Measurements from ENCODE around the gene TNPO3.

DNA sequence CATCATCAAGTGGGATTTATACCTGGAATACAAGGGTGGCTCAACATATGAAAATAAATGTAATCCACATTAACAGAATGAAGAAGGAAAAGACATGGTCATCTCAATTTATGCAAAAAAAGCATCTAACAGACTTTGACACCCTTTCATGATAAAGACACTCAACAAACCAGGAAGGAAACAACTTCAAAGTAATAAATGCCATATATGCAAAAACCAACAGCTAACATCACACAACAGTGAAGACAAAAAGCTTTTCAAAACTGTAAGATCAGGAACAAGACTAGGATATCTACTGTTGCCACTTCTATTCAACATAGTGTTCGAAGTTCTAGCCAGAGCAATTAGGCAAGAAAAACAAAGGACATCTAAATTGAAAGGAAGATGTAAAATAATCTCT lies 22.9 kb downstream of the TNPO3 start:
- no peak for TF ChIP-seq POLR2A (IDR thresholded peaks at IDR 0.05; ENCODE audit: extremely low read depth, insufficient read length)
- TF ChIP-seq, protein P1, sequence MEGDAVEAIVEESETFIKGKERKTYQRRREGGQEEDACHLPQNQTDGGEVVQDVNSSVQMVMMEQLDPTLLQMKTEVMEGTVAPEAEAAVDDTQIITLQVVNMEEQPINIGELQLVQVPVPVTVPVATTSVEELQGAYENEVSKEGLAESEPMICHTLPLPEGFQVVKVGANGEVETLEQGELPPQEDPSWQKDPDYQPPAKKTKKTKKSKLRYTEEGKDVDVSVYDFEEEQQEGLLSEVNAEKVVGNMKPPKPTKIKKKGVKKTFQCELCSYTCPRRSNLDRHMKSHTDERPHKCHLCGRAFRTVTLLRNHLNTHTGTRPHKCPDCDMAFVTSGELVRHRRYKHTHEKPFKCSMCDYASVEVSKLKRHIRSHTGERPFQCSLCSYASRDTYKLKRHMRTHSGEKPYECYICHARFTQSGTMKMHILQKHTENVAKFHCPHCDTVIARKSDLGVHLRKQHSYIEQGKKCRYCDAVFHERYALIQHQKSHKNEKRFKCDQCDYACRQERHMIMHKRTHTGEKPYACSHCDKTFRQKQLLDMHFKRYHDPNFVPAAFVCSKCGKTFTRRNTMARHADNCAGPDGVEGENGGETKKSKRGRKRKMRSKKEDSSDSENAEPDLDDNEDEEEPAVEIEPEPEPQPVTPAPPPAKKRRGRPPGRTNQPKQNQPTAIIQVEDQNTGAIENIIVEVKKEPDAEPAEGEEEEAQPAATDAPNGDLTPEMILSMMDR (IDR thresholded peaks at IDR 0.05; ENCODE audit: low read depth, low read length) = no peak
- no peak for TF ChIP-seq MYC (IDR thresholded peaks at IDR 0.05; ENCODE audit: low read depth, low read length)
